Measurements from ENCODE around the gene FGFR2. TPM values are rescaled to one million over a fixed set of nuclear protein-coding genes. Genes with fewer than 3 reads are reported as not detected.

The FGFR2 gene
- total and polyA plus RNA-seq, 12 donors, result 0.09 to 0.81 (median 0.51) TPM

- 72% methylated on average over 8 of the region's 8 CpGs for WGBS, 2 donors
- intact Hi-C loops (cut with DNase I), result no loop called here
- Histone ChIP-seq H3K27me3 (peaks cover 0 to 10% (median 0%) of the 10 kb centered on the region in 7 donors), H3K9me3 (peaks cover 0 to 11% (median 0%) of the 10 kb centered on the region in 11 donors), H3K4me1 (no peaks in the 10 kb centered on the region), H3K36me3 (no peaks in the 10 kb centered on the region), H3K4me3 (no peak overlapping the region), H3K27ac (no peak overlapping the region)
- TF ChIP-seq CTCF (IDR thresholded peaks at IDR 0.05), result no peak
- DNase-seq (no peak), ATAC-seq (no peak)
Measured at GRCh38 chr10:121553511-121554264, 44.6 kb downstream of the FGFR2 start.

- H3K27me3 ChIP-seq, result peaks cover 0 to 9% (median 0%) of the 10 kb centered on the region in 7 donors
- no peak overlapping the region for H3K4me3 ChIP-seq
- intact Hi-C loops (cut with DNase I), result no loop called here
- TF ChIP-seq CTCF (IDR thresholded peaks at IDR 0.05), result no peak
- ATAC-seq, result no peak
- no peak for DNase-seq
- WGBS, 2 donors, result 78 to 89% methylated on average over 4 of the region's 4 CpGs
- peaks cover 0 to 11% (median 0%) of the 10 kb centered on the region in 11 donors for H3K9me3 ChIP-seq
- H3K4me1 ChIP-seq, result no peaks in the 10 kb centered on the region
- no peaks in the 10 kb centered on the region for H3K36me3 ChIP-seq
- H3K27ac ChIP-seq, result no peak overlapping the region
Measured at GRCh38 chr10:121552746-121553145, 45.5 kb downstream of the FGFR2 start.

GRCh38 chr10:121551210-121551885 lies 46.9 kb downstream of the FGFR2 start:
- H3K4me3 ChIP-seq, result no peak overlapping the region
- no peak for TF ChIP-seq CTCF (IDR thresholded peaks at IDR 0.05)
- H3K36me3 ChIP-seq, result no peaks in the 10 kb centered on the region
- DNase-seq, result no peak
- intact Hi-C loops (cut with DNase I), result no loop called here
- 95 to 96% methylated on average over 10 of the region's 10 CpGs for WGBS, 2 donors
- no peak for ATAC-seq
- no peaks in the 10 kb centered on the region for H3K4me1 ChIP-seq
- no peaks in the 10 kb centered on the region for H3K27me3 ChIP-seq
- no peak overlapping the region for H3K27ac ChIP-seq
- peaks cover 0 to 11% (median 0%) of the 10 kb centered on the region in 11 donors for H3K9me3 ChIP-seq

- WGBS, 2 donors, result 94 to 97% methylated on average over 5 of the region's 5 CpGs
- intact Hi-C loops (cut with DNase I), result no loop called here
- TF ChIP-seq CTCF (IDR thresholded peaks at IDR 0.05), result no peak
- Histone ChIP-seq H3K36me3 (no peaks in the 10 kb centered on the region), H3K27me3 (peaks cover 0 to 5% (median 0%) of the 10 kb centered on the region in 7 donors), H3K4me1 (no peaks in the 10 kb centered on the region), H3K9me3 (peaks cover 0 to 9% (median 0%) of the 10 kb centered on the region in 11 donors), H3K27ac (no peak overlapping the region), H3K4me3 (no peak overlapping the region)
- ATAC-seq (no peak), DNase-seq (no peak)
Measured at GRCh38 chr10:121544301-121544869, 53.9 kb downstream of the FGFR2 start.

Data from heart right ventricle (tissue), 16 donors.